Esophagus squamous epithelium (tissue), 5 donors: Measurements from ENCODE around the gene EHBP1. TPM values are rescaled to one million over a fixed set of nuclear protein-coding genes. Genes with fewer than 3 reads are reported as not detected.

Experiments
- DNase-seq: peaks from one replicate; lab custom pipeline; 2025; lab: John Stamatoyannopoulos, UW
- H3K27ac ChIP-seq, 4 donors: fragments of 200-600 bp; sonication (generic); one replicate each; pipeline ENCODE4 v1.5.1; 2016 to 2019; ENCODE audit warnings: mild to moderate bottlenecking in 1 of 4
- H3K27me3 ChIP-seq, 4 donors: fragments of 200-600 bp; sonication (generic); 1 replicate in 3 of 4; 2 replicates in 1 of 4; pipeline versions ENCODE4 v1.5.1 to v1.6.0; 2017 to 2021; ENCODE audit warnings: antibody characterized with exemption in 1 of 4
- H3K36me3 ChIP-seq, 3 donors: fragments of 200-600 bp; sonication (generic); one replicate each; pipeline ENCODE4 v1.5.1; 2016 to 2019
- H3K4me1 ChIP-seq, 3 donors: fragments of 200-600 bp; sonication (generic); one replicate each; pipeline ENCODE4 v1.5.1; 2017 to 2019
- H3K4me3 ChIP-seq, 4 donors: fragments of 200-600 bp; sonication (generic); 1 replicate in 3 of 4; 2 replicates in 1 of 4; pipeline ENCODE4 v1.5.1; 2016 to 2019; ENCODE audit warnings: mild to moderate bottlenecking in 2 of 4, moderate library complexity in 1 of 4
- H3K9me3 ChIP-seq, 3 donors: fragments of 200-600 bp; sonication (generic); one replicate each; pipeline ENCODE4 v1.5.1; 2016 to 2019
- POLR2A ChIP-seq, 4 donors: fragments of 450-650 bp; IDR thresholded peaks; one replicate each; pipeline ENCODE4 v1.6.1; 2017; ENCODE audit warnings: antibody characterized with exemption in 4 of 4, mild to moderate bottlenecking in 4 of 4, moderate library complexity in 3 of 4
- WGBS, 2 donors: methylation state at CpG; one replicate each; pipeline ENCODE4 v1.1.5; 2018; 5-methylcytosine and 5-hydroxymethylcytosine counted together
- intact Hi-C: fragments of 100-400 bp; cut with DNase I; formaldehyde crosslinking; loops from one replicate; pipeline ENCODE4 v1.15.0; 2022
- total RNA-seq, 4 donors: library from RNA; depleted of rRNA; stranded (reverse); fragments of >200 nt; gene quantifications; one replicate each; pipeline ENCODE4 v1.1.0, GENCODE V29; 2016
- TF ChIP-seq, protein P1 (sequence below), 6 experiments: fragments of 450-650 bp in 4 of 6; fragments of 200-600 bp in 2 of 6; sonication (generic) in 2 of 6; IDR thresholded peaks; one replicate each; pipeline ENCODE4 v1.5.1; 2016 to 2019; ENCODE audit warnings: antibody characterized with exemption in 6 of 6, mild to moderate bottlenecking in 4 of 6, moderate library complexity in 4 of 6
- donor health status: DM: yes; HTN: yes; CAD: no.

The EHBP1 gene
- total RNA-seq, 4 donors from 2014 or later = 59.6 to 111 (median 77.9) TPM

DNA sequence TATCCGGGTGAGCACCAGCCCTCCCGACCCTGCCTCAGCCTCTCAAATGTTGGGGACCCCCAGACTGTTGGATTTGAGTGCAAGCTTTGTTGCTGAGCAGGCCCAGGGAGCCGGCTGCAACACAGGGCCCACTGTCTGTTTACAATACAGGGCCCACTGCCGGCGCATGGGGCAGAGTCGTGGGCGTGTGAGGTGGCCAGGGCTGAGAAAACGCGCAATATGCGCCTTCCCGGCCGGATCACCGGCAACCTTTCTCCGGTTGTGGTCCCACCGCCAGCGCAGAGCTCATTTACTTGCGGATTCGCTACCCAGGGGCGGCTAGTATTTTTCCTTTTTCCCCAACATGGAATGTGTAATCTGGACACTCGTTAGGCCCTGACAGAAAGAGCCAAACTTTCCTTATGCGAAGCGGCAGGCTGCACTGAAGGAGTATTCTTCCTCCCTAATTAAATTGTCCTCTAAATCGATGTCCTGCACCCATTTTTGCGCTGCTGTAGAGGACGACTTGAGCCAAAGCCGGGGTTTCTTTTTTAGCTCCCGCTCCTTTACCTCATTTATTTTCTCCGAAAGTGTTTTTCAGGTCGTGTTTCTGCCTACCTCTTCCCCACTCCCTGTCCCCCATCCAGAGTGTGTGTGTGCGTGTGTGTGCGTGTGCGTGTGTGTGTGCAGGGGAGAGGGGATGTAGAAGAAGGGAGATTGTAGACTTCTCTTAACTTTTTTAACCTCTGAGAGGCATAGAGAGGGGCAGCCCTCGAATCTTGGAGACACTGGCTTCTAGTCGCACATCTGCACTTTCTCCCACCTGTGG, 347.8 kb downstream of the EHBP1 start:
- H3K4me1 ChIP-seq = peaks cover 35 to 91% (median 55%) of the 10 kb centered on the region in 3 donors
- no peaks in the 10 kb centered on the region for H3K9me3 ChIP-seq
- no peak overlapping the region for H3K27ac ChIP-seq
- intact Hi-C loops = no loop called here
- no peak for DNase-seq
- H3K27me3 ChIP-seq = peaks cover 2 to 100% (median 45%) of the 10 kb centered on the region in 4 donors
- H3K4me3 ChIP-seq = peak overlapping the region in 1 of 4 donors; percentile 31
- TF ChIP-seq, protein P1, sequence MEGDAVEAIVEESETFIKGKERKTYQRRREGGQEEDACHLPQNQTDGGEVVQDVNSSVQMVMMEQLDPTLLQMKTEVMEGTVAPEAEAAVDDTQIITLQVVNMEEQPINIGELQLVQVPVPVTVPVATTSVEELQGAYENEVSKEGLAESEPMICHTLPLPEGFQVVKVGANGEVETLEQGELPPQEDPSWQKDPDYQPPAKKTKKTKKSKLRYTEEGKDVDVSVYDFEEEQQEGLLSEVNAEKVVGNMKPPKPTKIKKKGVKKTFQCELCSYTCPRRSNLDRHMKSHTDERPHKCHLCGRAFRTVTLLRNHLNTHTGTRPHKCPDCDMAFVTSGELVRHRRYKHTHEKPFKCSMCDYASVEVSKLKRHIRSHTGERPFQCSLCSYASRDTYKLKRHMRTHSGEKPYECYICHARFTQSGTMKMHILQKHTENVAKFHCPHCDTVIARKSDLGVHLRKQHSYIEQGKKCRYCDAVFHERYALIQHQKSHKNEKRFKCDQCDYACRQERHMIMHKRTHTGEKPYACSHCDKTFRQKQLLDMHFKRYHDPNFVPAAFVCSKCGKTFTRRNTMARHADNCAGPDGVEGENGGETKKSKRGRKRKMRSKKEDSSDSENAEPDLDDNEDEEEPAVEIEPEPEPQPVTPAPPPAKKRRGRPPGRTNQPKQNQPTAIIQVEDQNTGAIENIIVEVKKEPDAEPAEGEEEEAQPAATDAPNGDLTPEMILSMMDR (IDR thresholded peaks at IDR 0.05) = no peak
- no peak for TF ChIP-seq POLR2A (IDR thresholded peaks at IDR 0.05)
- H3K36me3 ChIP-seq = no peaks in the 10 kb centered on the region
- 61 to 75% methylated on average over 27 to 29 of the region's 34 CpGs for WGBS, 2 donors

- H3K4me1 ChIP-seq = peaks cover 35 to 91% (median 55%) of the 10 kb centered on the region in 3 donors
- no peak for TF ChIP-seq POLR2A (IDR thresholded peaks at IDR 0.05)
- TF ChIP-seq, protein P1 (IDR thresholded peaks at IDR 0.05) = no peak
- no peaks in the 10 kb centered on the region for H3K9me3 ChIP-seq
- H3K27me3 ChIP-seq = peaks cover 10 to 100% (median 45%) of the 10 kb centered on the region in 4 donors
- DNase-seq = no peak
- no peaks in the 10 kb centered on the region for H3K36me3 ChIP-seq
- intact Hi-C loops = no loop called here
- no peak overlapping the region for H3K27ac ChIP-seq
- 19 to 52% methylated on average over 6 to 22 of the region's 48 CpGs for whole genome bisulfite sequencing, 2 donors
- H3K4me3 ChIP-seq = peak overlapping the region in 3 of 4 donors; percentile 5 to 51 (median 31)
Measured at GRCh38 chr2:63053889-63054602, 348.5 kb downstream of the EHBP1 start.

GRCh38 chr2:63054841-63055225, 349.3 kb downstream of the EHBP1 start:
- Histone ChIP-seq H3K27ac (no peak overlapping the region), H3K4me3 (peak overlapping the region in 1 of 4 donors; percentile 44), H3K36me3 (no peaks in the 10 kb centered on the region), H3K27me3 (peaks cover 18 to 100% (median 48%) of the 10 kb centered on the region in 4 donors), H3K4me1 (peaks cover 34 to 91% (median 54%) of the 10 kb centered on the region in 3 donors), H3K9me3 (no peaks in the 10 kb centered on the region)
- DNase-seq = no peak
- 20% methylated on average over 5 of the region's 7 CpGs; no CpG with 5 or more reads in 1 of the 2 donors for WGBS, 2 donors
- intact Hi-C loops = no loop called here
- TF ChIP-seq, protein P1 (IDR thresholded peaks at IDR 0.05) = no peak
- no peak for TF ChIP-seq POLR2A (IDR thresholded peaks at IDR 0.05)

- peaks cover 32 to 90% (median 48%) of the 10 kb centered on the region in 3 donors for H3K4me1 ChIP-seq
Measured at GRCh38 chr2:63055226-63056106, 350.0 kb downstream of the EHBP1 start.

More at GRCh38 chr2:63055226-63056106, 350.0 kb downstream of the EHBP1 start:
- peak overlapping the region in 3 of 4 donors; percentile 22 to 44 (median 25) for H3K4me3 ChIP-seq
- no peaks in the 10 kb centered on the region for H3K9me3 ChIP-seq
- H3K27ac ChIP-seq = no peak overlapping the region
- TF ChIP-seq POLR2A (IDR thresholded peaks at IDR 0.05) = no peak
- TF ChIP-seq, protein P1 (IDR thresholded peaks at IDR 0.05) = no peak
- peaks cover 21 to 100% (median 51%) of the 10 kb centered on the region in 4 donors for H3K27me3 ChIP-seq
- WGBS, 2 donors = 24 to 59% methylated on average over 11 to 36 of the region's 63 CpGs
- intact Hi-C loops = no loop called here
- no peak for DNase-seq
- no peaks in the 10 kb centered on the region for H3K36me3 ChIP-seq
